ENCODE measurements around the gene VIT.

GRCh38 chr2:36671731-36672130 is 24.8 kb upstream of the VIT start:
- TF ChIP-seq EZH2 (IDR thresholded peaks at IDR 0.05; ENCODE audit: insufficient read depth, poor library complexity, severe bottlenecking) (no peak), EZH2phosphoT487 (IDR thresholded peaks at IDR 0.05; ENCODE audit: insufficient read depth, low read depth) (no peak)

All from GM23248 (cell line).